ENCODE measurements around the gene MED1.
"Not testable (repeated sequence)": the region's sequence is repeated elsewhere in the genome, so short reads cannot be mapped to it uniquely, and the experiment has no call there.

Gene MED1

GRCh38 chr17:39443326-39443725 lies 7.7 kb downstream of the MED1 start:
- TF ChIP-seq CTCF (IDR thresholded peaks at IDR 0.05) = no peak
- Histone ChIP-seq H3K36me3 (peaks cover 82% of the 10 kb centered on the region), H3K4me3 (ENCODE audit: low read depth in 1 of 2, low read length in 1 of 2) (no peak overlapping the region), H3K27ac (no peak overlapping the region), H3K9me3 (no peaks in the 10 kb centered on the region), H3K4me1 (ENCODE audit: control insufficient read depth in 1 of 2, insufficient read depth in 1 of 2, low read depth in 1 of 2, low read length in 1 of 2) (no peaks in the 10 kb centered on the region), H3K27me3 (no peaks in the 10 kb centered on the region)

GRCh38 chr17:39439868-39440267 lies 11.2 kb downstream of the MED1 start:
- H3K4me3 ChIP-seq (ENCODE audit: low read depth in 1 of 2, low read length in 1 of 2); H3K27me3 ChIP-seq; H3K9me3 ChIP-seq; H3K27ac ChIP-seq; H3K4me1 ChIP-seq (ENCODE audit: control insufficient read depth in 1 of 2, insufficient read depth in 1 of 2, low read depth in 1 of 2, low read length in 1 of 2): not testable (repeated sequence)
- H3K36me3 ChIP-seq = peaks cover 87% of the 10 kb centered on the region

- H3K9me3 ChIP-seq = no peaks in the 10 kb centered on the region
- no peaks in the 10 kb centered on the region for H3K4me1 ChIP-seq (ENCODE audit: control insufficient read depth in 1 of 2, insufficient read depth in 1 of 2, low read depth in 1 of 2, low read length in 1 of 2)
- peaks cover 91% of the 10 kb centered on the region for H3K36me3 ChIP-seq
- no peak for TF ChIP-seq CTCF (IDR thresholded peaks at IDR 0.05)
- H3K4me3 ChIP-seq (ENCODE audit: low read depth in 1 of 2, low read length in 1 of 2) = no peak overlapping the region
- H3K27ac ChIP-seq = no peak overlapping the region
- H3K27me3 ChIP-seq = no peaks in the 10 kb centered on the region
Observed at GRCh38 chr17:39429600-39429999, 21.5 kb downstream of the MED1 start.

GRCh38 chr17:39416141-39416540 lies 34.9 kb downstream of the MED1 start:
- Histone ChIP-seq H3K4me3 (ENCODE audit: low read depth in 1 of 2, low read length in 1 of 2) (no peak overlapping the region), H3K9me3 (no peaks in the 10 kb centered on the region), H3K36me3 (peaks cover 82% of the 10 kb centered on the region), H3K4me1 (ENCODE audit: control insufficient read depth in 1 of 2, insufficient read depth in 1 of 2, low read depth in 1 of 2, low read length in 1 of 2) (no peaks in the 10 kb centered on the region), H3K27ac (no peak overlapping the region), H3K27me3 (no peaks in the 10 kb centered on the region)
- no peak for TF ChIP-seq CTCF (IDR thresholded peaks at IDR 0.05)

GRCh38 chr17:39410279-39410678 lies 40.8 kb downstream of the MED1 start:
- Histone ChIP-seq H3K27me3 (no peaks in the 10 kb centered on the region), H3K36me3 (peaks cover 67% of the 10 kb centered on the region), H3K4me1 (ENCODE audit: control insufficient read depth in 1 of 2, insufficient read depth in 1 of 2, low read depth in 1 of 2, low read length in 1 of 2) (no peaks in the 10 kb centered on the region), H3K9me3 (no peaks in the 10 kb centered on the region), H3K4me3 (ENCODE audit: low read depth in 1 of 2, low read length in 1 of 2) (no peak overlapping the region), H3K27ac (no peak overlapping the region)
- TF ChIP-seq CTCF (IDR thresholded peaks at IDR 0.05) = no peak

- H3K27ac ChIP-seq = no peak overlapping the region
- H3K4me1 ChIP-seq (ENCODE audit: control insufficient read depth in 1 of 2, insufficient read depth in 1 of 2, low read depth in 1 of 2, low read length in 1 of 2) = no peaks in the 10 kb centered on the region
- H3K9me3 ChIP-seq = no peaks in the 10 kb centered on the region
- H3K27me3 ChIP-seq = no peaks in the 10 kb centered on the region
- no peak for TF ChIP-seq CTCF (IDR thresholded peaks at IDR 0.05)
- peaks cover 51% of the 10 kb centered on the region for H3K36me3 ChIP-seq
- H3K4me3 ChIP-seq (ENCODE audit: low read depth in 1 of 2, low read length in 1 of 2) = no peak overlapping the region
Observed at GRCh38 chr17:39408360-39408759, 42.7 kb downstream of the MED1 start.

All from neutrophil (primary cell).